Measurements from ENCODE around the gene ADAP1.

- TF ChIP-seq CTCF (IDR thresholded peaks at IDR 0.05): no peak
- no peak for TF ChIP-seq POLR2AphosphoS5 (IDR thresholded peaks at IDR 0.05)
- no peak for TF ChIP-seq POLR2A (IDR thresholded peaks at IDR 0.05; ENCODE audit: low read depth)
- TF ChIP-seq EP300 (IDR thresholded peaks at IDR 0.05): no peak
Observed at GRCh38 chr7:946256-946996, 8.1 kb downstream of the ADAP1 start.
